H1 (cell line): ENCODE results near the gene SIGLEC15. TPM values are rescaled to one million over a fixed set of nuclear protein-coding genes. Genes with fewer than 3 reads are reported as not detected.

Source experiments
- CHD7 ChIP-seq: fragments of 300-600 bp; sonication (generic); IDR thresholded peaks from 2 replicates; pipeline ENCODE4 v1.7.1; 2012; ENCODE audit warnings: low read length, moderate library complexity, mild to moderate bottlenecking, inconsistent platforms; ENCODE audit not compliant: insufficient replicate concordance
- polyA plus RNA-seq, 7 experiments: library from polyadenylated mRNA; depleted of rRNA in 3 of 7; stranded (reverse) in 5 of 7; unstranded in 2 of 7; fragments of >200 nt in 5 of 7; fragments of 200-250 nt in 2 of 7; gene quantifications; 1 replicate in 5 of 7; 2 replicates in 1 of 7; 4 replicates in 1 of 7; pipeline versions ENCODE4 v1.2.1 to v1.2.3, GENCODE V29; 2011 to 2013; ENCODE audit warnings: missing spikeins in 2 of 7, mixed read lengths in 2 of 7
- total RNA-seq: library from RNA; stranded (reverse); fragmentation: NEBNext Ultra II Directional; extraction: Animal tissue kit (Norgen Biotek cat#: 25700); gene quantifications from 2 replicates; pipeline ENCODE4 v1.2.1, GENCODE V29; 2021

SIGLEC15 gene
- total and polyA plus RNA-seq, 2 of the 8 experiments (the other 6 are each of a cell fraction or from before 2014, with no cell fraction given) = 0.20 to 0.37 TPM

- no peak for TF ChIP-seq CHD7
Observed at GRCh38 chr18:45860492-45860891, 35.0 kb downstream of the SIGLEC15 start (continued).
